ENCODE data around the gene IL3.

GRCh38 chr5:132012371-132013005 is 48.0 kb upstream of the IL3 start:
- TF ChIP-seq POLR2A (IDR thresholded peaks at IDR 0.05; ENCODE audit: low read depth, low read length): no peak
- TF ChIP-seq CEBPB (IDR thresholded peaks at IDR 0.05; ENCODE audit: low read depth, low read length): no peak
- no peak for TF ChIP-seq CTCF (conservative IDR thresholded peaks at IDR 0.05; ENCODE audit: low read depth, low read length)
